Nephron progenitor cell (in vitro differentiated cells): Measurements from ENCODE around the gene GPS1.

Source experiments
- DNase-seq: peaks from one replicate; pipeline ENCODE4 v3.0.0; 2021
- H3K27ac Mint-ChIP-seq: 2 replicates; pipeline ENCODE4 v1.8.0; 2021; ENCODE audit warnings: mild to moderate bottlenecking, moderate library complexity, mixed read lengths
- H3K27me3 Mint-ChIP-seq: 2 replicates; pipeline ENCODE4 v1.8.0; 2021; ENCODE audit warnings: mild to moderate bottlenecking, low read depth, mixed read lengths; ENCODE audit not compliant: poor library complexity
- H3K36me3 Mint-ChIP-seq: 2 replicates; pipeline ENCODE4 v1.8.0; 2021; ENCODE audit warnings: low read depth, mixed read lengths
- H3K4me1 Mint-ChIP-seq: 2 replicates; pipeline ENCODE4 v1.8.0; 2021; ENCODE audit warnings: mixed read lengths
- H3K4me3 Mint-ChIP-seq: 2 replicates; pipeline ENCODE4 v1.8.0; 2021; ENCODE audit warnings: mild to moderate bottlenecking, moderate library complexity, mixed read lengths
- H3K9me3 Mint-ChIP-seq: 2 replicates; pipeline ENCODE4 v1.8.0; 2021; ENCODE audit warnings: mild to moderate bottlenecking, moderate library complexity, mixed read lengths
- TF ChIP-seq, protein P1 (sequence below): fragments of 200-600 bp; sonication (generic); IDR thresholded peaks from 2 replicates; pipeline ENCODE4 v1.5.0; 2021; ENCODE audit warnings: antibody characterized with exemption

The GPS1 gene

DNA sequence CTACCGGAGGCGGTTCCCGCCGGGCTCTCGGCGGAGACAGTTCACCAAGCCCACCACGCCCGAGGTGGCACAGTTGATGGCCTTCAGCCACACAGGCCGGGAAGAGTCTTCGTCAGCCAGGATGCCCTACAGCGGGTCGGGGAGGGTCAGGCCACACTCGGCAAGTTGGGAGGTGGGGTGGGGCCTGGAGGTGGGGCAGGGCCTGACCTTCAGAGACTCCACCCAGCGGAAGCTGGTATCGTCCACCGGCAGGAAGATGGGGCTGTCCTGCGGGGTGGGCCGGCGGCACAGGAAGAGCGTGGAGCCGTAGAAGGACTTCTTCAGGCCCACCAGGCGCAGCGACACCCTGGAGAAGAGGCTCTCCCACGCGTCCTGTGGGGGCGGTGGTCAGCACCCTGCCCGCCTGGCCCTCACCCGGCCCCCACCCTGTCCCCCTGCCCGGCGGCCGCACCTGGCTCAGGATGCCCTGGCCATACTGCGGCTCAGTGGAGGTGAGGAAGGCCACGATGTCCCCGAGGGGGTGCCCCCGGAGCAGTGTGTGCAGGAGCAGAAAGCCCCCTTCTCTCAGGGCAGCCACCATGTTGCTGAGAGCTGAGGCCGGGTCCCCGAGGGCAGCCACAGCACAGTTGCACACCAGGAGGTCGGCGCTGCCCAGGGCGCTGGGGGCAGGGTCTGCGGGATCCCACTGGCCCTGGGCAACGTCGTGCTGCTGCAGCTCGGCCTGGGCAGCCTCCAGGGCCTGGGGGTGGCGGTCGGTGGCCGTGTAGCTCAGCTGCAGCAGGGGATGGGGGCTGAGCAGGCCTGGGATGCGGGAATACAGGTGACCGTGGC is 33.5 kb downstream of the GPS1 start:
- TF ChIP-seq, protein P1, sequence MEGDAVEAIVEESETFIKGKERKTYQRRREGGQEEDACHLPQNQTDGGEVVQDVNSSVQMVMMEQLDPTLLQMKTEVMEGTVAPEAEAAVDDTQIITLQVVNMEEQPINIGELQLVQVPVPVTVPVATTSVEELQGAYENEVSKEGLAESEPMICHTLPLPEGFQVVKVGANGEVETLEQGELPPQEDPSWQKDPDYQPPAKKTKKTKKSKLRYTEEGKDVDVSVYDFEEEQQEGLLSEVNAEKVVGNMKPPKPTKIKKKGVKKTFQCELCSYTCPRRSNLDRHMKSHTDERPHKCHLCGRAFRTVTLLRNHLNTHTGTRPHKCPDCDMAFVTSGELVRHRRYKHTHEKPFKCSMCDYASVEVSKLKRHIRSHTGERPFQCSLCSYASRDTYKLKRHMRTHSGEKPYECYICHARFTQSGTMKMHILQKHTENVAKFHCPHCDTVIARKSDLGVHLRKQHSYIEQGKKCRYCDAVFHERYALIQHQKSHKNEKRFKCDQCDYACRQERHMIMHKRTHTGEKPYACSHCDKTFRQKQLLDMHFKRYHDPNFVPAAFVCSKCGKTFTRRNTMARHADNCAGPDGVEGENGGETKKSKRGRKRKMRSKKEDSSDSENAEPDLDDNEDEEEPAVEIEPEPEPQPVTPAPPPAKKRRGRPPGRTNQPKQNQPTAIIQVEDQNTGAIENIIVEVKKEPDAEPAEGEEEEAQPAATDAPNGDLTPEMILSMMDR = no peak
- Mint-ChIP-seq H3K27ac (no peak overlapping the region), H3K9me3 (no peaks in the 10 kb centered on the region), H3K4me1 (no peaks in the 10 kb centered on the region), H3K27me3 (no peaks in the 10 kb centered on the region), H3K36me3 (no peaks in the 10 kb centered on the region), H3K4me3 (no peak overlapping the region)
- DNase-seq = no peak

DNA sequence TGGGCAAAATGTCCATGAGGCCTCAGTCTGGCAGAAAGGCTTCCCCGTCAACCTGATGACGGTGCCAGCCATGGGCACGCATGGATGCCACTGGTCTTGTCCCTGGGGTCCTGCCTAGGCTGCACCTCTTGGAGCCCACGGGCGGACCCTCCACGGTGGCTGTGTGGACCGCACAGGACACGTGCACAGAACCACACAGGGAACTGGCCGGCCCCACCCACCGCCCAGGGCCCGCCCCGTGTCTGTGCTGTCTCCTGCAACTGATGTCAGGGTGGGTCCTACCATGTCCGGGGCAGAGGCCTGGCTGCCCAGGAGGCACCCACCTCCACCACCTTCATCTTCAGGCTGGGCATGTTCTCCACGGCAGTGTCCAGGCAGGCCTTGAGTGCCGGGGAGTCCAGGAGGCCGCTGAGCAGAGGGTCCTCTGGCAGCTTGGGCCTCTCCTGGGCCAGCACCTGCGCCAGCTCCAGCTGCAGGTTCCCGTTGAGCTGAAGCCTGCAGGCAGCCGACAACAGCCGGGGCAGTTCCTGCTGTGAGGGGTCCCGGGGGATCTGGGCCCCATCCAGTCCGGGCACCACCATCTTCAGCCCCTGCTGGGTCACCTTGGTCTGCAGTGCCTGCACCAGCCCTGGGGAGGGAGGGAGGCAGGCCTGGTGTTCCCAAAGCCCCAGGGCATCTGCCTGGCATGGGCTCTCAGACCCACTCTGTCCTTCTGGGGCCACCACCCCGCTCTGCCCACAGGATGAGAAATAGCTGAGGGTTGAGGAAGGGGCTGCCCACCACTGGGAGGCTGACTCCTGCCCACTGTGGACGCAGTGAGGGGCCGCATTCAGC is 34.5 kb downstream of the GPS1 start:
- H3K27me3 Mint-ChIP-seq = no peaks in the 10 kb centered on the region
- H3K27ac Mint-ChIP-seq = no peak overlapping the region
- TF ChIP-seq, protein P1 = no peak
- H3K9me3 Mint-ChIP-seq = no peaks in the 10 kb centered on the region
- H3K4me1 Mint-ChIP-seq = no peaks in the 10 kb centered on the region
- H3K36me3 Mint-ChIP-seq = no peaks in the 10 kb centered on the region
- no peak overlapping the region for H3K4me3 Mint-ChIP-seq
- no peak for DNase-seq

DNA sequence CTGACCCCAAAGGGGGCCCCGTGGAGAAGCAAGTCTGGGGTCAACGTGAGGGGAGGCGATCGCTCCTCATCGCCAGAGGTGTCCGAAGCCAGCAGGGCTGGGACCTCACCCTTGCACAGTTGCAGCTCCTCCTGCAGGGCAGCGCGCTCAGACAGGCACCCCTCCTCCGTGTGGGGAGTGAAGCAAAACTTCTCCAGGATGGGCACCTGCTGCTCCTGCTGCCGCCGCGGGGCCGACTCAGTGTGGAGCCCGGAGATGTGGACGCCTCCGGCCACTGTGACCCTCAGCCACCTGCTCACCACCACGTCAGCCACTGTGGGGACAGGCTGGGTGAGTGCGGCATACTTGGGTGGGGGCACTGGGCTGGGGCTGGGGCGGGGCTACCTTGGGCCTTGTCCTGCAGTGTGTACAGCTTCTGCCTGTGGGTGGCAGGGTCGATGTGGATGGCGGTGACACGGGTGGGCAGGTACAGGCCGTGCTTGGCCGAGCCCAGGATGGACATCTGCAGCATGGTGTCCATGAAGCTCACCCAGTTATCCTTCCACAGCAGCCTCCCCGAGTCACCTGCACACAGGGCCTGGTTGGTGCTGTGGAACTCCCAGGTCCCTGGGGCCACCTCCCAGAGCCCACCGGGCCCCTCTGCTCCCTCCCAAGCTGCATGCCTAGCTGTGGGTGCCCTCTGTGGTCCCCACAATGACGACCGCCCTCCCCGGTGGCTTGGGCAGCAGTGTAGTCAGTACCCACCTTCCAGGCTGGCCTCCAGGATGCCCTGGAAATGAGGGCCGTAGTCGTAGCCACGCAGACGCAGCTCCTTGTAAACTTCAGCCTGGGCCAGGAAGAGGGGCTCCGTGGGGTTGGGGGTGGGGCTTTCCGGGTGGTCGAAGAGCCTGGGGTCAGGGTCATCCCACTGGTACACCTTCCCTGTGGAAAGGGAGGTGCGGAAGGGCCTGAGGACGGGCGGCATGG is 35.5 kb downstream of the GPS1 start:
- Mint-ChIP-seq H3K27me3 (no peaks in the 10 kb centered on the region), H3K4me1 (no peaks in the 10 kb centered on the region), H3K27ac (no peak overlapping the region), H3K9me3 (no peaks in the 10 kb centered on the region), H3K4me3 (no peak overlapping the region), H3K36me3 (no peaks in the 10 kb centered on the region)
- TF ChIP-seq, protein P1 = no peak
- no peak for DNase-seq

DNA sequence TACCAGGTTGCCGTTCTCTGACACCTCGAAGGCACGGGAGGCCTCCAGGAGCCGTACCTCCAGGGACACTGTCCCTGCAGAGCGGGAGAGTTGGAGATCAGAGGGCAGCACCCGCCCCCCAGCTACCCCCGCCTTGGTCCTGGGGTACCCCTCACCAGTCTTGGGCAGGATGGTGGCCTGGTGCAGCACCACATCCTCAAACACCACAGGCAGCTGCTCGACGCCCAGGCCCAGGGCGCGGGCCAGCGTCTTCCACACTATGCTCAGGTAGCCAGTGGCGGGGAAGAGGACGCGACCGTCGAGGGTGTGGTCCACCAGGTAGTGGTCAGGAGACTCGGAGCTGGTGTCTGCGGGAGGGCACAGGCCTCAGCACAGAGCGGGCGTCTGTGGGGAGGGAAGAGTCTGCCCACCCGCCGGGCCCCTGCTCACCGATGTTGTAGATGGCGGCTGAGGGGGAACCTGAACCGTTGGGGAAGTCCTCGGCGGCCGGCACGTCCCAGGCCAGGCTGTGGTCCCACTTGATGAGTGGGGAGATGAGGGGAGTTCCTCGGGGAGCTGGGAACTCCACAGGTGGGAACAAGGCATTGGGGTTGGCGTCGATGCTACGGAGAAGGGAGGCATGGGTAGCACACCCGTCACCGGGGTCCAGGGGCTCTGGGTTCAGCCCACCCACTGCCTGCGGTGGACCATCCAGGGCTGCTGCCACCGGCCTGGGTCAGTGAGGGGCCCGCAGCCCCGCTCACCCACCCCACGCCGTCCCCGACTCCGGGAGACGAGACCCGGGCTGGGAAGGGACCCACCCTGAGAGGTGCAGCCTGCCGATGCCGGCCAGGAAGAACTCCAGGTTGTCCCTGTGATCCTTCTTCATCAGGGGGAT is 36.5 kb downstream of the GPS1 start:
- Mint-ChIP-seq H3K27ac (no peak overlapping the region), H3K4me1 (no peaks in the 10 kb centered on the region), H3K27me3 (no peaks in the 10 kb centered on the region), H3K9me3 (no peaks in the 10 kb centered on the region), H3K36me3 (no peaks in the 10 kb centered on the region), H3K4me3 (no peak overlapping the region)
- TF ChIP-seq, protein P1 = no peak
- no peak for DNase-seq
